ENCODE results near the gene BEND6. TPM values are rescaled to one million over a fixed set of nuclear protein-coding genes. Genes with fewer than 3 reads are reported as not detected.

The BEND6 gene
- total RNA-seq, 3 donors from 2014 or later: 0.33 to 1.0 (median 0.80) TPM

GRCh38 chr6:56940463-56940862, 14.4 kb upstream of the BEND6 start:
- TF ChIP-seq POLR2AphosphoS5 (IDR thresholded peaks at IDR 0.05) (no peak), POLR2A (IDR thresholded peaks at IDR 0.05) (no peak), CTCF (IDR thresholded peaks at IDR 0.05) (no peak)
- Histone ChIP-seq H3K9me3 (peaks cover 5 to 13% of the 10 kb centered on the region in 2 donors), H3K4me3 (no peak overlapping the region), H3K36me3 (no peaks in the 10 kb centered on the region), H3K27ac (no peak overlapping the region), H3K4me1 (no peaks in the 10 kb centered on the region), H3K27me3 (no peaks in the 10 kb centered on the region)
- intact Hi-C loops (cut with DNase I; ENCODE audit: low total_unique reads): no loop called here
- DNase-seq (ENCODE audit: low spot score in 2 of 2): no peak

- H3K4me1 ChIP-seq: no peaks in the 10 kb centered on the region
- H3K36me3 ChIP-seq: no peaks in the 10 kb centered on the region
- no peak overlapping the region for H3K27ac ChIP-seq
- H3K27me3 ChIP-seq: no peaks in the 10 kb centered on the region
- TF ChIP-seq POLR2A (IDR thresholded peaks at IDR 0.05): no peak
- TF ChIP-seq CTCF (IDR thresholded peaks at IDR 0.05): no peak
- TF ChIP-seq POLR2AphosphoS5 (IDR thresholded peaks at IDR 0.05): no peak
- DNase-seq (ENCODE audit: low spot score in 2 of 2): no peak
- intact Hi-C loops (cut with DNase I; ENCODE audit: low total_unique reads): no loop called here
- H3K4me3 ChIP-seq: no peak overlapping the region
- peaks cover 5 to 13% of the 10 kb centered on the region in 2 donors for H3K9me3 ChIP-seq
Measured at GRCh38 chr6:56940977-56941376, 13.9 kb upstream of the BEND6 start.

DNA sequence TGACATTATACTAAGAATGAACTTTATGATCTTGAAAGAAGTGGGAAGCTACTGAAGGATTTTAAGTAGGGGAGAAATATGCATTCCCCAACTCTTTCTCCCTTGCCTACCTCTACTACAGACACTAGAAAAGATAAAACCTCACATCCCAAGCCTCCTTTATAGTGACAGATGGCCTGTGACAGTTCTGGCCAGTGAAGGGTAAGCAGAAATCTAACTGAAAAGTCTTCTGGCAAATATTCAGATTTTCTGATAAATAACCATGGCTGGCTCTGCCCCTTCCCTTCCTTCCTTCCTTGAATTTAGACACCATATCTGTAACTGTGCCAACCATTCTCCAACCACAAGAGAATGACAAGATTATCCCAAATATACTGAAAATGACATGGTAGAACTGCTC, 10.2 kb upstream of the BEND6 start:
- Histone ChIP-seq H3K27ac (no peak overlapping the region), H3K36me3 (no peaks in the 10 kb centered on the region), H3K4me1 (no peaks in the 10 kb centered on the region), H3K4me3 (no peak overlapping the region), H3K27me3 (no peaks in the 10 kb centered on the region), H3K9me3 (peaks cover 5 to 13% of the 10 kb centered on the region in 2 donors)
- TF ChIP-seq POLR2A (IDR thresholded peaks at IDR 0.05): no peak
- no peak for TF ChIP-seq POLR2AphosphoS5 (IDR thresholded peaks at IDR 0.05)
- no peak for TF ChIP-seq CTCF (IDR thresholded peaks at IDR 0.05)
- intact Hi-C loops (cut with DNase I; ENCODE audit: low total_unique reads): no loop called here
- no peak for DNase-seq (ENCODE audit: low spot score in 2 of 2)

- H3K27ac ChIP-seq: no peak overlapping the region
- H3K36me3 ChIP-seq: no peaks in the 10 kb centered on the region
- TF ChIP-seq CTCF (IDR thresholded peaks at IDR 0.05): no peak
- no peak for TF ChIP-seq POLR2A (IDR thresholded peaks at IDR 0.05)
- no peak for TF ChIP-seq POLR2AphosphoS5 (IDR thresholded peaks at IDR 0.05)
- intact Hi-C loops (cut with DNase I; ENCODE audit: low total_unique reads): no loop called here
- H3K4me1 ChIP-seq: no peaks in the 10 kb centered on the region
- peaks cover 0 to under 1% of the 10 kb centered on the region in 2 donors for H3K9me3 ChIP-seq
- DNase-seq (ENCODE audit: low spot score in 2 of 2): no peak
- H3K27me3 ChIP-seq: no peaks in the 10 kb centered on the region
- no peak overlapping the region for H3K4me3 ChIP-seq
Measured at GRCh38 chr6:56946368-56946767, 8.5 kb upstream of the BEND6 start.

- no peak overlapping the region for H3K27ac ChIP-seq
- intact Hi-C loops (cut with DNase I; ENCODE audit: low total_unique reads): no loop called here
- TF ChIP-seq CTCF (IDR thresholded peaks at IDR 0.05) (no peak), POLR2A (IDR thresholded peaks at IDR 0.05) (no peak), POLR2AphosphoS5 (IDR thresholded peaks at IDR 0.05) (no peak)
- no peak overlapping the region for H3K4me3 ChIP-seq
- no peaks in the 10 kb centered on the region for H3K36me3 ChIP-seq
- DNase-seq (ENCODE audit: low spot score in 2 of 2): no peak
- no peaks in the 10 kb centered on the region for H3K27me3 ChIP-seq
- H3K9me3 ChIP-seq: no peaks in the 10 kb centered on the region
- no peaks in the 10 kb centered on the region for H3K4me1 ChIP-seq
Measured at GRCh38 chr6:56947924-56948323, 7.0 kb upstream of the BEND6 start.
